Adrenal gland (tissue), 12 donors: Measurements from ENCODE around the gene SGMS1. TPM values are rescaled to one million over a fixed set of nuclear protein-coding genes. Genes with fewer than 3 reads are reported as not detected.

Source experiments
- DNase-seq, 7 donors: peaks; one replicate each; pipeline ENCODE4 v3.0.0-alpha.2; 2019 to 2020
- H3K27ac ChIP-seq, 5 donors: fragments of 200-600 bp; sonication (generic) in 4 of 5; 1 replicate in 3 of 5; 2 replicates in 2 of 5; pipeline versions ENCODE4 v1.5.1 to v1.8.0; 2016 to 2020; ENCODE audit warnings: mild to moderate bottlenecking in 1 of 5
- H3K27me3 ChIP-seq: fragments of 200-600 bp; 2 replicates; pipeline ENCODE4 v1.8.0; 2021
- H3K36me3 ChIP-seq, 2 donors: fragments of 200-600 bp; replicated peaks in 1 of 2; 1 replicate in 1 of 2; 2 replicates in 1 of 2; pipeline versions ENCODE4 v1.5.1 to v1.8.0; 2018 to 2022
- H3K4me1 ChIP-seq, 2 donors: fragments of 200-600 bp; replicated peaks in 1 of 2; 1 replicate in 1 of 2; 2 replicates in 1 of 2; pipeline versions ENCODE4 v1.5.1 to v1.8.0; 2018 to 2021
- H3K4me3 ChIP-seq, 4 donors: fragments of 200-600 bp; sonication (generic) in 3 of 4; one replicate each; pipeline ENCODE4 v1.5.1; 2016 to 2018
- H3K9me3 ChIP-seq, 3 donors: fragments of 200-600 bp; sonication (generic) in 1 of 3; replicated peaks in 1 of 3; 1 replicate in 2 of 3; 2 replicates in 1 of 3; pipeline versions ENCODE4 v1.5.1 to v1.8.0; 2016 to 2021
- POLR2A ChIP-seq, 2 donors: fragments of 450-650 bp; IDR thresholded peaks; one replicate each; pipeline ENCODE4 v1.6.1; 2017; ENCODE audit warnings: antibody characterized with exemption in 2 of 2, mild to moderate bottlenecking in 2 of 2, moderate library complexity in 1 of 2
- WGBS, 4 donors: extraction: QIAGEN DNeasy Blood & Tissue Kit in 2 of 4; methylation state at CpG; one replicate each; pipeline versions ENCODE4 v1.1.5 to v1.1.7; 2013 to 2017; 5-methylcytosine and 5-hydroxymethylcytosine counted together
- intact Hi-C, 2 donors: fragments of 100-400 bp; cut with DNase I; formaldehyde crosslinking; loops; one replicate each; pipeline versions ENCODE4 v1.14.1 to v1.15.0; 2022 to 2023
- polyA plus RNA-seq, 3 donors: library from polyadenylated mRNA; stranded (reverse); fragments of 200-250 nt in 2 of 3; fragments of 350-450 nt in 1 of 3; fragmentation: Illumina TruSeq in 1 of 3; extraction: RNeasy Lipid Tissue Mini Kit (QIAGEN cat#74804) in 1 of 3; gene quantifications; one replicate each; pipeline ENCODE4 v1.2.3, GENCODE V29; 2013 to 2014
- total RNA-seq, 9 donors: library from RNA; depleted of rRNA in 4 of 9; stranded (reverse); fragments of >200 nt in 4 of 9; fragments of 120-200 nt in 1 of 9; fragmentation: NEBNext Ultra II Directional in 1 of 9; extraction: Animal tissue kit (Norgen Biotek cat#: 25700) in 1 of 9; gene quantifications; one replicate each; pipeline versions ENCODE4 v1.1.0 to v1.2.4, GENCODE V29; 2013 to 2023
- TF ChIP-seq, protein P1 (sequence below), 6 experiments: fragments of 450-650 bp in 4 of 6; fragments of 200-600 bp in 2 of 6; sonication (generic) in 1 of 6; IDR thresholded peaks; 1 replicate in 5 of 6; 2 replicates in 1 of 6; pipeline versions ENCODE4 v1.5.1 to v1.8.0; 2016 to 2021; ENCODE audit warnings: antibody characterized with exemption in 6 of 6, mild to moderate bottlenecking in 2 of 6, moderate library complexity in 1 of 6
- donor health status: healthy with polysubstance abuse.
- donor health status: Bipolar disorder and iron deficiency.
- donor health status: DM: yes; HTN: yes; CAD: no.
- donor health status: DM: no; HTN: no; CAD: no.
- donor health status: DM: no; HTN: no; CAD: no.
- donor health status: DM: yes; HTN: yes; CAD: no.

The SGMS1 gene
- total and polyA plus RNA-seq, 12 donors, result 9.1 to 152 (median 62.2) TPM

DNA sequence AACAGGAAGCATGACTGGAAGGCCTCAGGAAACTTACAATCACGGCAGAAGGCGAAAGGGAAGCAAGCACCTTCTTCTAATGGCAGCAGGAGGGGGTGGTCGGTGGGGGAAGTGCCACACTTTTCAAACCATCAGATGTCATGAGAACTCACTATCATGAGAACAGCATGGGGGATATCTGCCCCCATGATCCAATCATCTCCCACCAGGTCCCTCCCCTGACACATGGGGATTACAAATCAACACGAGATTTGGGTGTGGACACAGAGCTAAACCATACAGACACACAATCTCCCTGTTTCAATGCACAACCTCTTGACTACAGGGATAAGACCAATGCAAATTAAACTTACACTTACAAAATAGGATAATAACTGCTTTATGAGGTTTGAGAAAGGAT is 97.6 kb downstream of the SGMS1 start:
- TF ChIP-seq, protein P1, sequence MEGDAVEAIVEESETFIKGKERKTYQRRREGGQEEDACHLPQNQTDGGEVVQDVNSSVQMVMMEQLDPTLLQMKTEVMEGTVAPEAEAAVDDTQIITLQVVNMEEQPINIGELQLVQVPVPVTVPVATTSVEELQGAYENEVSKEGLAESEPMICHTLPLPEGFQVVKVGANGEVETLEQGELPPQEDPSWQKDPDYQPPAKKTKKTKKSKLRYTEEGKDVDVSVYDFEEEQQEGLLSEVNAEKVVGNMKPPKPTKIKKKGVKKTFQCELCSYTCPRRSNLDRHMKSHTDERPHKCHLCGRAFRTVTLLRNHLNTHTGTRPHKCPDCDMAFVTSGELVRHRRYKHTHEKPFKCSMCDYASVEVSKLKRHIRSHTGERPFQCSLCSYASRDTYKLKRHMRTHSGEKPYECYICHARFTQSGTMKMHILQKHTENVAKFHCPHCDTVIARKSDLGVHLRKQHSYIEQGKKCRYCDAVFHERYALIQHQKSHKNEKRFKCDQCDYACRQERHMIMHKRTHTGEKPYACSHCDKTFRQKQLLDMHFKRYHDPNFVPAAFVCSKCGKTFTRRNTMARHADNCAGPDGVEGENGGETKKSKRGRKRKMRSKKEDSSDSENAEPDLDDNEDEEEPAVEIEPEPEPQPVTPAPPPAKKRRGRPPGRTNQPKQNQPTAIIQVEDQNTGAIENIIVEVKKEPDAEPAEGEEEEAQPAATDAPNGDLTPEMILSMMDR (IDR thresholded peaks at IDR 0.05), result no peak
- TF ChIP-seq POLR2A (IDR thresholded peaks at IDR 0.05), result no peak
- no peak for DNase-seq
- 88 to 97% (median 94%) methylated on average over 4 of the region's 4 CpGs for WGBS, 4 donors
- no peak overlapping the region for H3K27ac ChIP-seq
- no peaks in the 10 kb centered on the region for H3K27me3 ChIP-seq
- intact Hi-C loops, result no loop called here
- no peaks in the 10 kb centered on the region for H3K9me3 ChIP-seq
- H3K36me3 ChIP-seq, result no peaks in the 10 kb centered on the region
- no peak overlapping the region for H3K4me3 ChIP-seq
- H3K4me1 ChIP-seq, result no peaks in the 10 kb centered on the region

DNA sequence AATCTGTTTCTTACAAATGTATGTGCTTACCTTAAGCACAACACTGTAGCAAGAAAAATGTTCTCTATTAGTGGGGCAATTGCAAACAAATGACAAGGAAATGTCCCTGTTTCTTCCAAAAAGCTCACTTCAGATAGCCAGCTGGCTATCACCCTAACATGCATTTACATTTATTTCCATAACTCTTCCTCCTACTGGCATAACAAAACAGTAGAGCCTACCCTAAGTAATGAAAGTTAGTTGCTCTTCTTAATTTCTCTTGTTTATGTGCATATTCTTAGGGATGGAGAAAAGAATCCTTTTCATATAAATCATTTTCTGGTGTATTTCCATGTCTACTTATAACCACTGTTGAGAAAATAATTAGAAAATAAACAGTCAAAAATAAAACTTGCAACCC is 100.4 kb downstream of the SGMS1 start:
- DNase-seq, result no peak
- intact Hi-C loops, result no loop called here
- no peaks in the 10 kb centered on the region for H3K9me3 ChIP-seq
- no peak overlapping the region for H3K27ac ChIP-seq
- no peaks in the 10 kb centered on the region for H3K36me3 ChIP-seq
- no peak overlapping the region for H3K4me3 ChIP-seq
- no peaks in the 10 kb centered on the region for H3K4me1 ChIP-seq
- H3K27me3 ChIP-seq, result no peaks in the 10 kb centered on the region
- TF ChIP-seq, protein P1 (IDR thresholded peaks at IDR 0.05), result no peak
- TF ChIP-seq POLR2A (IDR thresholded peaks at IDR 0.05), result no peak

DNA sequence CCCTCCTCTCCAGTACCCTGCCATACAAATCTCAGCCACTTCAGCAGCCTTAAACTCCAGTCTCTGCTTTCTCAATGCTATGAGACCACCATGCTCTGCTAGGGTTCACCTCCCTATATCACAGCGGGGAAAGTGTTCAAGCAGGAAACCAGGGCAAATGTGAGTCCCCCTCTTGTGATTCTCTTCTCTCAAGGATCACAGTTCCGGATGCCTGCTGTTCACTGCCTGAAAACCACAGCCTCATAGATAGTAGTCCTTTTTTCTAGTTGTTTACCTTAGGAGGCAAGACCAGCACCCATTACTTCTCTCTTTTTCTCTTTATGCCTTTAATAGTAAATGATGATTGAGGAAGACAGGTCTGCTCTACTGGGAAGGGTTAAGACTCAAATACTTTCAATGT is 100.8 kb downstream of the SGMS1 start:
- DNase-seq, result no peak
- intact Hi-C loops, result no loop called here
- Histone ChIP-seq H3K27ac (no peak overlapping the region), H3K27me3 (no peaks in the 10 kb centered on the region), H3K36me3 (no peaks in the 10 kb centered on the region), H3K4me1 (no peaks in the 10 kb centered on the region), H3K4me3 (no peak overlapping the region), H3K9me3 (no peaks in the 10 kb centered on the region)
- 91 to 100% (median 93%) methylated on average over 2 of the region's 2 CpGs for WGBS, 4 donors
- TF ChIP-seq, protein P1 (IDR thresholded peaks at IDR 0.05), result no peak
- TF ChIP-seq POLR2A (IDR thresholded peaks at IDR 0.05), result no peak

DNA sequence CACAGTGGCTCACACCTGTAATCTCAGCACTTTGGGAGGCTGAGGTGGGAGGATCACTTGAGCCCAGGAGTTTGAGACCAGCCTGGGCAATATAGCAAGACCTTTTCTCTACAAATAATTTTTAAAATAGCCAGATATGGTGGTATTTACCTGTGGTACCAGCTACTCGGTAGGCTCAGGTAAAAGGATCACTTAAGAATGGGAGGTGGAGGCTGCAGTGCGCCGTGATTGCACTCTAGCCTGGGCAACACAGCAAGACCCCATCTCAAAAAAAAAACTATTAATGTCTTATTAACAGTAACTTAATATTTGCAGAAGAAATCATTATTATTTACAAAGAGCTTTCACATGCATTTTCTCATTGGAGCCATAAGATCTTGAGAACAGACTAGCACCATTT is 103.6 kb downstream of the SGMS1 start:
- no peak for DNase-seq
- TF ChIP-seq, protein P1 (IDR thresholded peaks at IDR 0.05), result no peak
- no peak for TF ChIP-seq POLR2A (IDR thresholded peaks at IDR 0.05)
- Histone ChIP-seq H3K27ac (no peak overlapping the region), H3K27me3 (no peaks in the 10 kb centered on the region), H3K4me3 (no peak overlapping the region), H3K4me1 (peaks cover 0 to 6% of the 10 kb centered on the region in 2 donors), H3K9me3 (no peaks in the 10 kb centered on the region), H3K36me3 (no peaks in the 10 kb centered on the region)
- 93 to 100% (median 98%) methylated on average over 3 of the region's 3 CpGs for WGBS, 4 donors
- intact Hi-C loops, result no loop called here
